D721Med (cell line): Measurements from ENCODE around the gene CPZ.

Source experiments
- DNase-seq: peaks from one replicate; pipeline ENCODE4 v3.0.0; 2011; ENCODE audit warnings: low spot score; ENCODE audit not compliant: insufficient read length
- FAIRE-seq: peaks from 2 replicates; lab custom pipeline; 2011; peaks lifted over from hg19 to GRCh38; lab: Jason Lieb, UNC
- TF ChIP-seq, protein P1 (sequence below): IDR thresholded peaks from 2 replicates; pipeline ENCODE4 v1.5.1; 2012; ENCODE audit warnings: mild to moderate bottlenecking, control low read depth; ENCODE audit not compliant: insufficient read depth; ENCODE audit errors: missing control alignments

CPZ gene

DNA sequence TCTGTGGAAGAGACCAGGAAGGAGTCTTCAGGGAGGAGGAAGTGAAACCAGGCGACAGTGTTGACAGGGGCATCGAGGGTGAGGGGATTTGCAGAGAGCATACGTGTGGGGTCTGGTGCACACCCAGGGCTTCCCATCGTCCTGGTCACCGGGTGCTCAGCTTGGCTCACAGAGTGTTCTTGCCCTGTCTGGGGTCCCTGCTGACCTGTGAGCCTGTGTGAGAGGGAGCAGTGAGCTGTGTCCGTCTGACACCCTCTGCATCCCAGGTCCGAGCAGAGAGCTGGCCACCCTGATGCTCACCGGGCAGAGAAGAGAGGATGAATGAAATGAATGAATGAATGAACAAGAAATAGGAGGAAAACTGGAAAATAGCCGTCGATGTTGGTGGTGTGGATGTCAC, 46.5 kb downstream of the CPZ start:
- no peak for FAIRE-seq
- TF ChIP-seq, protein P1, sequence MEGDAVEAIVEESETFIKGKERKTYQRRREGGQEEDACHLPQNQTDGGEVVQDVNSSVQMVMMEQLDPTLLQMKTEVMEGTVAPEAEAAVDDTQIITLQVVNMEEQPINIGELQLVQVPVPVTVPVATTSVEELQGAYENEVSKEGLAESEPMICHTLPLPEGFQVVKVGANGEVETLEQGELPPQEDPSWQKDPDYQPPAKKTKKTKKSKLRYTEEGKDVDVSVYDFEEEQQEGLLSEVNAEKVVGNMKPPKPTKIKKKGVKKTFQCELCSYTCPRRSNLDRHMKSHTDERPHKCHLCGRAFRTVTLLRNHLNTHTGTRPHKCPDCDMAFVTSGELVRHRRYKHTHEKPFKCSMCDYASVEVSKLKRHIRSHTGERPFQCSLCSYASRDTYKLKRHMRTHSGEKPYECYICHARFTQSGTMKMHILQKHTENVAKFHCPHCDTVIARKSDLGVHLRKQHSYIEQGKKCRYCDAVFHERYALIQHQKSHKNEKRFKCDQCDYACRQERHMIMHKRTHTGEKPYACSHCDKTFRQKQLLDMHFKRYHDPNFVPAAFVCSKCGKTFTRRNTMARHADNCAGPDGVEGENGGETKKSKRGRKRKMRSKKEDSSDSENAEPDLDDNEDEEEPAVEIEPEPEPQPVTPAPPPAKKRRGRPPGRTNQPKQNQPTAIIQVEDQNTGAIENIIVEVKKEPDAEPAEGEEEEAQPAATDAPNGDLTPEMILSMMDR: no peak
- DNase-seq: no peak

DNA sequence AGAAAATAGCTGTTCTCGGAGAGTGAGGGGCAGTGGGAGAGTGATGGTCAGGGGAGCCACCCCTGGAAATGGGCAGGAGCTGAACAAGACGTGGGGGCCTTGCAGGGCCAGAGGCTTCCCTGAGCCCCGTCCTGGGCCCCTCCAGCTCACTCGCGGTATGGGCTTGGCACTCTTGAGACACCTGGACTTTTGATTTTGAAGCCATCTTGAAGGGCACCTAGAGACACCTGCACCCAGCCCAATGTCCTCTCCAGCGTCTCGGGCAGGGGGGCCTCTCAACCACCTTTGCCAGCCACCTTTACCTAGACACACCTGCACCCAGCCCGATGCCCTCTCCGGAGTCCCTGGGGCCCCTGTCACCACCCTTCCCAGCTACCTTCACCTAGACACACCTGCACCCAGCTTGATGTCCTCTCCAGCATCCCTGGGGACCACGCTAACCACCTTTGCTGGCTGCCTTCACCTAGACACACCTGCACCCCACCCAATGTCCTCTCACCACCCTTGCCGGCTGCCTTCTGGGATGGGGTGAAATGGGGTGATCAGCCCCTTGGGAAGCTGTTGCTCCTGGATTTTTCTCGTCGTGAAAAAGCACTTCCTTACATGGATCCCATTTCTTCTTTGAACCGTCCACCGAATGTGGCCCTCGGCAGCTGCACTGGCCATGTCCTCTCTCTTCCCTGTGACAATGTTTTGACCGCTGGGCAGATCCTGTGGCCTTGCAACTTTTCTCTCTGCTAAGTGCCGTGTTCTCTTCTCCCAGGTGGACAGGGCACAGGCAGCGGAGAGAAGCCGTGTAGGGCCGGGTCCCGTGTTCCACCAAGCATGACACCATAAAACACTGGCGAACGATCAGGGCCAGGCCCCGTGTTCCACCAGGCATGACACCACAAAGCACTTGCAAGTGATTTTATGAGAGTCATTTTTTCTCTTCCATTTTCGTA, 47.5 kb downstream of the CPZ start:
- TF ChIP-seq, protein P1: no peak
- FAIRE-seq (no peak), DNase-seq (no peak)

DNA sequence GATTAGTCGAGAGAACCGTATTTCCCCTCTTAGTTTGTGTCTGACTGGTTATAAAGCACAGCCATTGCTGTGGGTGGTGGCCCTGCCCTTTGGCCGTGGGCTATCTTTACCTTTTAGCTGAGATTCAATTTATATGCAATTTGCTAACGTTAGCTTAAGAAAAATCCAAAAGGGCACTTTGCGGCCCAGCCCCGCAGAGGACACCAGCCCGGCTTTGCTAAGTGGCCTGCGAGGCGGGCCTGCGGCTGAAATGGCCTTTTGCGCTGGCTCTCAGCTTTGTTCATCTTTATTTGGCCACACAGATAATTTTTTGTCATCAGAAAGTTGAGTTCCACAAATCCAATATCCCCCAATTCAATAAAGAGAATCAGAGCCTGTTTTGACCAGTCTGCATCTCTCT, 48.3 kb downstream of the CPZ start:
- TF ChIP-seq, protein P1: no peak
- FAIRE-seq: no peak
- DNase-seq: no peak

DNA sequence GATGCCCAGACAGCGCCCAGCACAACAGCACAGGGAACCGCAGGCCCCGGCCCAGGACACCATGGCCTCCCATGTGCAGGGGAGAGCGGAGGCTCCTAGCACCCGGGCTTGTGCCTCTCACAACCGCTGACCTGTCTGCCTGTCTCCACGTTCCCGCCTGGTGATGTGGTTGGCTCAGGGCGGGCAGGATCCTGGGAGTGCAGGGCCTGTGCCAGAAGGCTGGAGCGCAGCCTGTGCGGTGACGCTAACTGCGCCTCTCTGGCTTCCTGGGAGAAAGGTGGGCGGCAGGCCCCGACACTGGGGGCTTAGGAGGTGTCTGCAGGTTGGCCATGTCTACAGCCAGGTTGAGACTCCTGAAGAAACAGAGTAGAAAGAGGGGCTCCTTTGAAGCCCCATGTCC, 48.7 kb downstream of the CPZ start:
- no peak for FAIRE-seq
- DNase-seq: no peak
- TF ChIP-seq, protein P1: no peak

DNA sequence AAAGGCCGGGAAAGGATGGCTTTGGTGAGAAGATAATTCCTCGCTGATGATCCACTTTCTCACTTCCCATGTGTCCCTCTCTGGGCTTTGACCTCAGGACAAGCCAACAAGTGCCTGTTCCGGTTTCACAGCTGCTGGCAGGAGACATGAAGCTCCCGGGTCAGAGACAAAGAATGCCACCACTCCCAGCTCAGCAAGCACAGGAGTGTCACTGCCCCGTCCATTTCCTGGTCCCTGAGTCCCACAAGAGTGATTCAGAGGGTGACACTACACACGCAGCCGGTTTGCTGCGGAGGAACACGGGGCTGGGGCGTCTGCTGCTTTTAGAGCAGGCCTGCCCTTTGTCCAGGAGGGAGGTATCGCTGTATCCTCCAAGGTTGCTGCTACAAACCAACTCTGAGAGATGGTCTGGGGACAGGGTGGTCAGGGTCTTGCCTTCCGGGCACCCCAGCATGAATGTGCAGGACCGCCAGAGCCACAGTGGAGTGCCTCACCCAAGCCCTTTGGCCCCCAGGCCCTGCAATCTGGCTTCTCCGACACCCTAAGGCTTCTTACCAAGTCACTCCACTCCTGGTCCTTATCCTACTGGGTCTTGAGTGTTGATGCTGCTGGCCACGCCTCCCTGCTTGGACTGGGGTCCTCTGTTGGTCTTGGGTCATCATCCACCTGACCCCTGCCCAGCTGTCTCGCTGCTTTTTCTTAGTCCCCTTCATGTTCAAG, 49.5 kb downstream of the CPZ start:
- FAIRE-seq (no peak), DNase-seq (no peak)
- TF ChIP-seq, protein P1: no peak

DNA sequence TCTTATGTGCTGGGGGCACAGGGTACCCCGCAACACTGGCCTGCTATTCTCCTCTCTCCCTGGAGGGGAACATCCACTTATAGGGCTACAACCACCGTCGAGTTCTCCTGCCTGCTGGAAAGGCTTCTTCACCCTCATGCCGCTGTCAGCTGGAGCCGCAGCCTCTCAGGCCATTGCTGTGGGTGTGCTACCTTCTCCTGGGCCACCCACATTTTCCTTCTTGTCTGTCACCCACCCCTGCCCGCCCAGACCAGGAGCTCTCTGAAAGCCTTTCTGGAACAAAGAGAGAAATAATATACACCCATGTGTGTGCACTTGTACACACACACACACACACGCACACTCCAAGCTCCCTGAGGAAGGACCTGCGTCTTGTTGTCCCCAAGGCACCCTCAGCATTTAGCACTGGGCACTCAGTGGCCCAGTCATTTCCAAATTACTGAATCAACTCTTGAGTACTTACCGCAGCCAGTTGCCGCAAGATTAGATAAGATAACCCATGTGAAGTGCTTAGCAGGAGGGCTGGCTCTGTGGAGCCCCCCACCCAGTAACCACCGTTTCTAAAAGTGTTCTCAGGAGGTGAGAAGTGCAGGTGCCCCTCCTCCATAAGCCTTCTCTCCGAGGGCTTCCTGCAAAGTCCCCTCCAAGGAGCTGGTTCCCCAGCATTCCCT, 50.2 kb downstream of the CPZ start:
- TF ChIP-seq, protein P1: no peak
- no peak for FAIRE-seq

More for the DNA sequence above, 50.2 kb downstream of the CPZ start:
- no peak for DNase-seq
